Tibial artery (tissue), 4 donors: ENCODE results near the gene MRTFB.

Experiments
- DNase-seq, 2 donors: peaks; one replicate each; pipeline ENCODE4 v3.0.0-alpha.2; 2019
- H3K27ac ChIP-seq, 2 donors: fragments of 200-600 bp; sonication (generic) in 1 of 2; 1 replicate in 1 of 2; 2 replicates in 1 of 2; pipeline ENCODE4 v1.5.1; 2018 to 2019; ENCODE audit warnings: mild to moderate bottlenecking in 1 of 2
- H3K27me3 ChIP-seq, 2 donors: fragments of 200-600 bp; sonication (generic) in 1 of 2; one replicate each; pipeline versions ENCODE4 v1.5.1 to v1.6.0; 2016 to 2019
- H3K36me3 ChIP-seq, 3 donors: fragments of 200-600 bp; sonication (generic) in 2 of 3; one replicate each; pipeline ENCODE4 v1.5.1; 2016 to 2019; ENCODE audit warnings: mild to moderate bottlenecking in 2 of 3
- H3K4me1 ChIP-seq, 4 donors: fragments of 200-600 bp; sonication (generic) in 2 of 4; 1 replicate in 3 of 4; 2 replicates in 1 of 4; pipeline ENCODE4 v1.5.1; 2016 to 2019
- H3K4me3 ChIP-seq, 2 donors: fragments of 200-600 bp; sonication (generic) in 1 of 2; 1 replicate in 1 of 2; 2 replicates in 1 of 2; pipeline ENCODE4 v1.5.1; 2018 to 2019; ENCODE audit warnings: mild to moderate bottlenecking in 2 of 2
- H3K9me3 ChIP-seq, 3 donors: fragments of 200-600 bp; sonication (generic) in 1 of 3; one replicate each; pipeline ENCODE4 v1.5.1; 2016 to 2019
- CTCF ChIP-seq, 2 experiments: fragments of 200-600 bp in 1 of 2; fragments of 450-650 bp in 1 of 2; IDR thresholded peaks; one replicate each; pipeline ENCODE4 v1.5.1; 2017 to 2019; ENCODE audit warnings: antibody characterized with exemption in 2 of 2, mild to moderate bottlenecking in 1 of 2, moderate library complexity in 1 of 2
- intact Hi-C: fragments of 100-400 bp; cut with DNase I; formaldehyde crosslinking; loops from one replicate; pipeline ENCODE4 v1.15.0; 2023; ENCODE audit warnings: low total_unique reads

The MRTFB gene

GRCh38 chr16:14101415-14101814, 30.3 kb downstream of the MRTFB start:
- intact Hi-C loops: no loop called here
- H3K27ac ChIP-seq: no peak overlapping the region

DNA sequence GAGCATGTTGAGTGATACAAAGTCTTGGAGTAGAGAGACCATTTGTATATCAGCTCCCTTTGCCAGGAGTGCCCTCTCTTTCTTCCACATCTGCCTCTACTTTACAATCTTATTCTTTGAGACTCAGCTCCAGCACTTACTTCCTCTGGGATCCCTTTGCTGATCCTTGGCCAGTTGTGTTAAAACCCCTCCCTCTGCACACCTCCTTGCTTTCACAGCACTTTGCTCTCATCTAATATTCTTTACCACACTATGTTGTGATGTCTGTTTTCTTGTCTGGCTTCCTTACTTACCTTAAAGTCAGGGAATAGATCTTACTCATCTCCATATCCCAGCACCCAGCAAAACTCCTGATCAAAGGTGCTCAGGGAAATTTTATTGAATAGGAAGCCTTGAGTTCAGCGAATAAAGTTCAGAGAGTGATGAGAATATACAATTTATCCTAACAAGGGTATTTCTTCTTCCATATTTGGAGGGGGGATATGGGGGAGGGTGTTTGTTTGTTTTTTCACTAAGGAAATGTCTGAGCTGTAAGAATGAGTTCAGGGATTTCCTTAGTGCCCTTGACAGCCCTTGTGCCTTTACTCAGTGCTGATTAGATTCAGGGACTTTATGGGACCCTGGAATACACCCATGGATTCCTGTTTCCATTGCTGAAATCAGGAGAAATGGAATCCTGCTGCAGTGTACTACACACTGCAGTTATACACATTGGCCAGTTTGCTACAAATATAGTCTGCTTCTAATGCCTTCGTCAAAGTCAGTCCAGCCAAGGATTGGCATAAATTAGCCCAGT, 32.0 kb downstream of the MRTFB start:
- Histone ChIP-seq H3K36me3 (no peaks in the 10 kb centered on the region), H3K27ac (no peak overlapping the region), H3K4me3 (no peak overlapping the region), H3K9me3 (no peaks in the 10 kb centered on the region), H3K4me1 (peaks cover 0 to 70% (median 19%) of the 10 kb centered on the region in 4 donors), H3K27me3 (no peaks in the 10 kb centered on the region)
- intact Hi-C loops: no loop called here
- no peak for TF ChIP-seq CTCF (IDR thresholded peaks at IDR 0.05)
- DNase-seq: no peak

More at GRCh38 chr16:14101415-14101814, 30.3 kb downstream of the MRTFB start:
- TF ChIP-seq CTCF (IDR thresholded peaks at IDR 0.05): no peak
- no peak for DNase-seq
- H3K36me3 ChIP-seq: no peaks in the 10 kb centered on the region
- H3K4me3 ChIP-seq: no peak overlapping the region
- peaks cover 0 to 67% (median 18%) of the 10 kb centered on the region in 4 donors for H3K4me1 ChIP-seq
- no peaks in the 10 kb centered on the region for H3K27me3 ChIP-seq
- no peaks in the 10 kb centered on the region for H3K9me3 ChIP-seq

GRCh38 chr16:14104066-14104465, 32.9 kb downstream of the MRTFB start:
- Histone ChIP-seq H3K27me3 (no peaks in the 10 kb centered on the region), H3K4me1 (peaks cover 0 to 65% (median 19%) of the 10 kb centered on the region in 4 donors), H3K36me3 (no peaks in the 10 kb centered on the region), H3K9me3 (no peaks in the 10 kb centered on the region), H3K27ac (no peak overlapping the region), H3K4me3 (no peak overlapping the region)
- TF ChIP-seq CTCF (IDR thresholded peaks at IDR 0.05): no peak
- no peak for DNase-seq
- intact Hi-C loops: no loop called here

DNA sequence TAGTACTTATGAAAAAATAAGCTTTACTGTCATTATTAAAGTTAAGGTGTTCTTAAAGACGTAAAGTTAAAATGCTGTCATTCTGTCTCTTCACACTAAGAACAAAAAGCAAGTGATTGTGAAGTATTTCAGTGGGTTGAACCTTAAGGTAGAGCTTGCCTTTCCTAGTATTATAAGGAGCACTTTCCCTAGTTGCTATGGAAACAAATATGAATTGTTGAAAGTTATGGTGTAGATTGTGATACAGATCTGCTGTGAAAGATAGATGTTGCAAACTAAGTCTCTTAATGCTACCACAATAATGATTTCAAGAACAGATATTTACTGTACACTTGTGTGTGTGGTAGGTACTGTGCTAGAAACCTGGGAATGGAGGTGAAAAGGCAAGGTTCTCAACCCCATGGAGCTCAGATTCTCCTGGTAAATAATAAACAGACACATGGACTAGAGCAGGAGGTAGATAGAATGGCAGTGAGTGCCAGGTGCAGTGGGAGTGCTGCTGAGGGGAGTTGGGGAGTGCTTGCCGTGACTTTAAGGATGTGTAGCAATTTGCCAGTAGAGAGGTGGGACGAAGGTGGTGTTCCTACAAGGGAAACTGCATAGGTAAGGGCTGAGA, 34.7 kb downstream of the MRTFB start:
- TF ChIP-seq CTCF (IDR thresholded peaks at IDR 0.05): no peak
- no peak overlapping the region for H3K27ac ChIP-seq
- H3K27me3 ChIP-seq: no peaks in the 10 kb centered on the region
- H3K4me3 ChIP-seq: no peak overlapping the region
- H3K9me3 ChIP-seq: no peaks in the 10 kb centered on the region
- no peaks in the 10 kb centered on the region for H3K36me3 ChIP-seq
- intact Hi-C loops: no loop called here
- peaks cover 0 to 70% (median 25%) of the 10 kb centered on the region in 4 donors for H3K4me1 ChIP-seq
- no peak for DNase-seq

GRCh38 chr16:14106457-14106856, 35.3 kb downstream of the MRTFB start:
- H3K4me3 ChIP-seq: no peak overlapping the region
- TF ChIP-seq CTCF (IDR thresholded peaks at IDR 0.05): no peak
- peaks cover 0 to 73% (median 28%) of the 10 kb centered on the region in 4 donors for H3K4me1 ChIP-seq
- H3K36me3 ChIP-seq: no peaks in the 10 kb centered on the region
- no peak for DNase-seq
- no peaks in the 10 kb centered on the region for H3K9me3 ChIP-seq
- no peak overlapping the region for H3K27ac ChIP-seq
- no peaks in the 10 kb centered on the region for H3K27me3 ChIP-seq
- intact Hi-C loops: no loop called here
